Stimulated activated CD8-positive, alpha-beta memory T cell treated with anti-CD3 and anti-CD28 coated beads, Interleukin-7, amount 100 ng/mL, for 1 hour (primary cell): ENCODE data around the gene LRPAP1.
"Not testable (repeated sequence)": the region's sequence is repeated elsewhere in the genome, so short reads cannot be mapped to it uniquely, and the experiment has no call there.

Experiments used
- DNase-seq, 2 donors: peaks; one replicate each; pipeline ENCODE4 v3.0.0-alpha.2; 2020; ENCODE audit warnings: low read depth in 2 of 2

The LRPAP1 gene

DNA sequence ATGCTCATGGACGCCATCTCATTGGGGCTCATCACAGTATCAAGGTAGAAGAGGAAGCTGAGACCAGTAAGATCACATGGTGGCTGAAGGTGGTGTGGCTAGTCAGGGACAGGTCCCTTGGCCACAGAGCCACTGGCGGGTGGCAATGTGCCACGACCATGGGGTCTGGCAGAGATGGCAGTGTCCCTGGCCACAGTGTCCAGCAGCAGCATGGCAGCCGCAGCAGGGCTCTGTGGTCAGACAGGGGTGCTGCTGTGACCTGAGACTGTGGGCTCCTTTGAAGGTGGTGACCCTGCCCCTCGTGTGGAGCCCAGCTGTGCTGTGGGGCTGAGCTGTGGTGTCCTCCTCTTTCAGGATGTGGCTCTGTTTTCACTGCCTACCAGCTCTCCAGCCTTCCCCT is 71.3 kb downstream of the LRPAP1 start:
- DNase-seq = no peak

DNA sequence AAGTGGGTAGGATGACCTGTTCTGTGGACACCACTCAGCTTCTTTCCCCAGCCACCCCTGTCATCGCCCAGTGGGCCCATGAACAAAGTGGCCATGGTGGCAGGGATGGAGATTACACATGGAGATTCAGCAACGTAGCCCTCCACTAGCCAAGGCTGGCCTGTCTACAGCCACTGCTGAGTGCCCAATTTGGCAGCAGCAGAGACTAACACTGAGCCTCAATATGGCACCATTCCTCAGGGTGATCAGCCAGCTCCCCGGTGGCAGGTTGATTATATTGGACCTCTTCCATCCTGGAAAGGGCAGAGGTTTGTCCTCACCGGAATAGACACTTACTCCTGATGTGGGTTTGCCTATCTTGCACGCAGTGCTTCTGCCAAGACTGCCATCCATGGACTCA is 73.1 kb downstream of the LRPAP1 start:
- not testable (repeated sequence) for DNase-seq

DNA sequence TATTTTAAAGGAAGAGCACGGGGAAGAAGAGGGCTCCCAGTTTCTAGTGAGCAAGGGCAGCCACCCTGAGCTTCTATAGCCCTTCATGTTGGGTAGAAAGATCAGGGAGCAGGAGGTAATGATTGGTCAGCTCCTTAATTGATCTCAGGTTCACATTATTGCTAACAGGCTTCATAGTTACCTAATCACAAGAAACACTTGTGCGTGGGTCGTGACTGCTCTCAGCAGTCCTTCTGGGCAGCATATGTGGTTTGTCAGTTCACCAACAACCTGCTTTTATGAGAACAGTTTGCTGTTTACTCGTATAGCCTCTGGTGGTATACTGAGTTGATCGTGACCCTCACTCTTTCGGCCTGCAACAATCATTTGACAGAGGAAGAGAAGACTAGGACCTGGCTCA is 73.9 kb downstream of the LRPAP1 start:
- DNase-seq = no peak

DNA sequence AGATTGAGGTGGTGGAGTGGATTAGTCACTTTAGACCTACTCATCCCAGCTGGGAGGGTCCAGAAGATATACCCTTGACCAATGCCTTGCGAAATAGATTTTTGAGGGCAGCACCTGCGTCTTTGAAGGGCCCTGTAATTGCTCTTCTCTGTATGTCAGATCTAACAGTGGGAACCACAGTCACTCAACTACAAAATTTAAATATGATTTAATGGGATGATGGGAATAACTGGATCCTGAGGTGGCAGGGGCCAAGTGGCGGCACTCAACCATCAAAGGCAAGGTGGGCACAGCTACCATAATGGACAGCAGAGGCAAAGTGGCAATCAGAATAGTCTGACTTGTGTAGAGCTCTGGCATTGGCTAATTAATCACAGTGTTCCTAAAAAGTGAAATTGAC is 76.6 kb downstream of the LRPAP1 start:
- DNase-seq = not testable (repeated sequence)
